Glutamatergic neuron (in vitro differentiated cells): ENCODE data around the gene LAMB3. TPM values are rescaled to one million over a fixed set of nuclear protein-coding genes. Genes with fewer than 3 reads are reported as not detected.

ENCODE experiments used
- DNase-seq: peaks from one replicate; pipeline ENCODE4 v3.0.0; 2022
- H3K27ac Mint-ChIP-seq: one replicate; pipeline ENCODE4 v1.8.0; 2020; ENCODE audit warnings: mild to moderate bottlenecking, mixed read lengths, inconsistent platforms; ENCODE audit not compliant: unreplicated experiment
- H3K27me3 Mint-ChIP-seq: one replicate; pipeline ENCODE4 v1.8.0; 2020; ENCODE audit warnings: mild to moderate bottlenecking, moderate library complexity, mixed read lengths, inconsistent platforms; ENCODE audit not compliant: unreplicated experiment
- H3K36me3 Mint-ChIP-seq: one replicate; pipeline ENCODE4 v1.8.0; 2020; ENCODE audit warnings: mild to moderate bottlenecking, mixed read lengths, inconsistent platforms; ENCODE audit not compliant: unreplicated experiment
- H3K4me1 Mint-ChIP-seq: one replicate; pipeline ENCODE4 v1.8.0; 2020; ENCODE audit warnings: mild to moderate bottlenecking, low read depth, mixed read lengths, inconsistent platforms; ENCODE audit not compliant: unreplicated experiment
- H3K4me3 Mint-ChIP-seq: one replicate; pipeline ENCODE4 v1.8.0; 2020; ENCODE audit warnings: mild to moderate bottlenecking, mixed read lengths, inconsistent platforms; ENCODE audit not compliant: unreplicated experiment
- H3K9me3 Mint-ChIP-seq: one replicate; pipeline ENCODE4 v1.8.0; 2020; ENCODE audit warnings: mild to moderate bottlenecking, moderate library complexity, mixed read lengths, inconsistent platforms; ENCODE audit not compliant: unreplicated experiment
- CTCF ChIP-seq: fragments of 200-600 bp; sonication (generic); IDR thresholded peaks from one replicate; pipeline ENCODE4 v1.5.0; 2021; ENCODE audit not compliant: partially characterized antibody, unreplicated experiment
- total RNA-seq: library from RNA; stranded (reverse); fragmentation: NEBNext Ultra II Directional; extraction: Animal tissue kit (Norgen Biotek cat#: 25700); gene quantifications from one replicate; pipeline ENCODE4 v1.2.1, GENCODE V29; 2021; ENCODE audit not compliant: unreplicated experiment

Gene LAMB3
- total RNA-seq, 1 donor from 2014 or later = 0.54 TPM

GRCh38 chr1:209635850-209636249, 16.4 kb downstream of the LAMB3 start:
- DNase-seq = no peak
- Mint-ChIP-seq H3K36me3 (no peaks in the 10 kb centered on the region), H3K4me3 (no peak overlapping the region), H3K27me3 (no peaks in the 10 kb centered on the region), H3K4me1 (peaks cover 7% of the 10 kb centered on the region), H3K9me3 (peaks cover 2% of the 10 kb centered on the region), H3K27ac (no peak overlapping the region)
- TF ChIP-seq CTCF = no peak

- TF ChIP-seq CTCF = no peak
- H3K27ac Mint-ChIP-seq = no peak overlapping the region
- no peaks in the 10 kb centered on the region for H3K36me3 Mint-ChIP-seq
- DNase-seq = no peak
- H3K27me3 Mint-ChIP-seq = peaks cover 3% of the 10 kb centered on the region
- peaks cover 7% of the 10 kb centered on the region for H3K4me1 Mint-ChIP-seq
- no peak overlapping the region for H3K4me3 Mint-ChIP-seq
- peaks cover 2% of the 10 kb centered on the region for H3K9me3 Mint-ChIP-seq
Measured at GRCh38 chr1:209634005-209634737, 18.1 kb downstream of the LAMB3 start.

GRCh38 chr1:209633335-209633997, 18.8 kb downstream of the LAMB3 start:
- Mint-ChIP-seq H3K4me3 (no peak overlapping the region), H3K4me1 (peaks cover 7% of the 10 kb centered on the region), H3K9me3 (peaks cover 2% of the 10 kb centered on the region), H3K27me3 (peaks cover 3% of the 10 kb centered on the region), H3K27ac (no peak overlapping the region), H3K36me3 (no peaks in the 10 kb centered on the region)
- no peak for TF ChIP-seq CTCF
- DNase-seq = no peak

GRCh38 chr1:209630383-209631225, 21.6 kb downstream of the LAMB3 start:
- Mint-ChIP-seq H3K9me3 (peaks cover 6% of the 10 kb centered on the region), H3K4me1 (peaks cover 12% of the 10 kb centered on the region), H3K27ac (no peak overlapping the region), H3K36me3 (no peaks in the 10 kb centered on the region), H3K27me3 (peaks cover 6% of the 10 kb centered on the region), H3K4me3 (no peak overlapping the region)
- no peak for TF ChIP-seq CTCF
- DNase-seq = no peak
